Stimulated activated CD8-positive, alpha-beta memory T cell treated with anti-CD3 and anti-CD28 coated beads, Interleukin-15, amount 100 ng/mL, for 24 hours (primary cell): ENCODE data around the gene CCM2L.
A peak's percentile ranks its signal among the peaks of the same experiment; 100 is the strongest.

Experiments used
- DNase-seq: peaks from one replicate; pipeline ENCODE4 v3.0.0-alpha.2; 2020; ENCODE audit warnings: low read depth

CCM2L gene

GRCh38 chr20:31992086-31992485 is 18.2 kb upstream of the CCM2L start:
- no peak for DNase-seq

- DNase-seq = no peak
These were observed 13.2 kb upstream of the CCM2L start for GRCh38 chr20:31996996-31997395.

GRCh38 chr20:31998246-31998645 is 12.0 kb upstream of the CCM2L start:
- no peak for DNase-seq

GRCh38 chr20:32003325-32003724 is 6.9 kb upstream of the CCM2L start:
- no peak for DNase-seq

GRCh38 chr20:32004963-32005362 is 5.3 kb upstream of the CCM2L start:
- no peak for DNase-seq

GRCh38 chr20:32006053-32006452 is 4.2 kb upstream of the CCM2L start:
- DNase-seq = no peak

- DNase-seq = no peak
These were observed 3.1 kb upstream of the CCM2L start for GRCh38 chr20:32006841-32007786.

GRCh38 chr20:32007787-32008616 is 2.2 kb upstream of the CCM2L start:
- no peak for DNase-seq

GRCh38 chr20:32009564-32009963 is 674 bp upstream of the CCM2L start:
- DNase-seq = no peak

GRCh38 chr20:32010666-32011065 is 428 bp downstream of the CCM2L start:
- no peak for DNase-seq

GRCh38 chr20:32012159-32012688 is 2.0 kb downstream of the CCM2L start:
- no peak for DNase-seq

GRCh38 chr20:32013326-32013725 is 3.1 kb downstream of the CCM2L start:
- DNase-seq = no peak

GRCh38 chr20:32017711-32018251 is 7.5 kb downstream of the CCM2L start:
- no peak for DNase-seq

- peak; percentile 11 for DNase-seq
These were observed 8.3 kb downstream of the CCM2L start for GRCh38 chr20:32018269-32019155.

- DNase-seq = no peak
These were observed 8.9 kb downstream of the CCM2L start for GRCh38 chr20:32019156-32019510.

- DNase-seq = no peak
These were observed 9.6 kb downstream of the CCM2L start for GRCh38 chr20:32019563-32020463.

GRCh38 chr20:32021091-32021490 is 10.9 kb downstream of the CCM2L start:
- no peak for DNase-seq

GRCh38 chr20:32024683-32025295 is 14.6 kb downstream of the CCM2L start:
- no peak for DNase-seq

GRCh38 chr20:32027643-32028042 is 17.4 kb downstream of the CCM2L start:
- DNase-seq = no peak
